Lung (tissue), 12 donors: ENCODE data around the gene FDXACB1. TPM values are rescaled to one million over a fixed set of nuclear protein-coding genes. Genes with fewer than 3 reads are reported as not detected.

Experiments used
- ATAC-seq: fragments of 200-7000 bp; cut with Tn5 transposase; one replicate; pipeline ENCODE4 v1.9.1; 2020; ENCODE audit warnings: moderate number of reproducible peaks; ENCODE audit not compliant: insufficient read depth, low FRiP score
- DNase-seq, 3 donors: peaks; one replicate each; pipeline ENCODE4 v3.0.0-alpha.2; 2013 to 2017
- H3K27ac ChIP-seq, 2 donors: one replicate each; pipeline ENCODE4 v1.5.1; 2013; ENCODE audit warnings: mild to moderate bottlenecking in 2 of 2, moderate library complexity in 2 of 2, control low read depth in 1 of 2, inconsistent platforms in 1 of 2, low read depth in 1 of 2, low read length in 1 of 2
- H3K27me3 ChIP-seq, 3 donors: one replicate each; pipeline ENCODE4 v1.5.1; 2013; ENCODE audit warnings: low read length in 2 of 3; ENCODE audit not compliant: control insufficient read depth in 3 of 3, insufficient read depth in 3 of 3
- H3K36me3 ChIP-seq, 4 donors: one replicate each; pipeline ENCODE4 v1.5.1; 2013; ENCODE audit warnings: low read length in 4 of 4, mild to moderate bottlenecking in 1 of 4, moderate library complexity in 1 of 4; ENCODE audit not compliant: control insufficient read depth in 4 of 4, insufficient read depth in 4 of 4
- H3K4me1 ChIP-seq, 5 donors: one replicate each; pipeline ENCODE4 v1.5.1; 2013; ENCODE audit warnings: low read length in 5 of 5, mild to moderate bottlenecking in 2 of 5, moderate library complexity in 1 of 5; ENCODE audit not compliant: control insufficient read depth in 5 of 5, insufficient read depth in 5 of 5
- H3K4me3 ChIP-seq: one replicate; pipeline ENCODE4 v1.5.1; 2013; ENCODE audit warnings: mild to moderate bottlenecking, control low read depth, moderate library complexity
- H3K9ac ChIP-seq, 2 donors: one replicate each; pipeline ENCODE4 v1.5.1; 2013; ENCODE audit warnings: low read length in 2 of 2, control low read depth in 1 of 2; ENCODE audit not compliant: insufficient read depth in 1 of 2
- H3K9me3 ChIP-seq, 4 donors: one replicate each; pipeline ENCODE4 v1.5.1; 2013; ENCODE audit warnings: low read length in 3 of 4, mild to moderate bottlenecking in 1 of 4, moderate library complexity in 1 of 4; ENCODE audit not compliant: control insufficient read depth in 4 of 4, insufficient read depth in 3 of 4
- WGBS, 2 donors: extraction: QIAGEN DNeasy Blood & Tissue Kit; methylation state at CpG; one replicate each; pipeline ENCODE4 v1.1.7; 2013; 5-methylcytosine and 5-hydroxymethylcytosine counted together
- polyA plus RNA-seq, 2 donors: library from polyadenylated mRNA; stranded (reverse); fragments of 200-250 nt; gene quantifications; one replicate each; pipeline ENCODE4 v1.2.1, GENCODE V29; 2013
- total RNA-seq, 2 donors: library from RNA; depleted of rRNA in 1 of 2; stranded (reverse); fragments of >200 nt in 1 of 2; gene quantifications; one replicate each; pipeline ENCODE4 v1.2.1, GENCODE V29; 2014 to 2021
- TF ChIP-seq, protein P1 (sequence below): IDR thresholded peaks from 2 replicates; pipeline ENCODE4 v1.5.1; 2012; ENCODE audit warnings: mild to moderate bottlenecking; ENCODE audit errors: control extremely low read depth, extremely low read depth
- donor health status: control.
- donor health status: control.
- donor health status: Bipolar disorder and iron deficiency.
- donor health status: healthy.
- donor health status: DM: yes; HTN: yes; CAD: no.

FDXACB1 gene
- total and polyA plus RNA-seq, 4 donors, result 2.2 to 2.7 (median 2.4) TPM

DNA sequence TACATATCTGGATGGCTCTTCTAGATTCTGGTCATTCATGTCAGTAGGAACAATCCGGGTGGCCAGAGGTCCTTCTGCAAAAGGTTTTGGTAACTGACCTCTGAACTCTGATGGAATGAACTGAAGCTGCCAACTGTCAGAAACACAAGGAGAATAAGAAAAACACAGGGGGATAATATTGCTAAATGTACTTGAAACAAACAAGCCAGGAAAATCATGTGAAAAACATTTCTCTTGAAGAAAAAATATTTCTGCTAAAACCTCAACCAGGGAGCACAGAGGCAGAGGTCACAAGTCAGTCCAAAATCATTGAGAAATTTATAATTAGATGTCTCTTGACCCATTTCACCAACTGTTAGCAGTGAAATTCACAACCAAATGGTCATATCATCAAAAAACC is 42.8 kb downstream of the FDXACB1 start:
- Histone ChIP-seq H3K4me1 (peaks cover 0 to under 1% (median 0%) of the 10 kb centered on the region in 5 donors), H3K27me3 (no peaks in the 10 kb centered on the region), H3K9me3 (no peaks in the 10 kb centered on the region), H3K9ac (no peak overlapping the region), H3K27ac (no peak overlapping the region), H3K36me3 (peaks cover 10 to 33% (median 20%) of the 10 kb centered on the region in 4 donors), H3K4me3 (no peak overlapping the region)
- WGBS, 2 donors, result 66 to 73% methylated on average over 1 of the region's 1 CpG
- TF ChIP-seq, protein P1, sequence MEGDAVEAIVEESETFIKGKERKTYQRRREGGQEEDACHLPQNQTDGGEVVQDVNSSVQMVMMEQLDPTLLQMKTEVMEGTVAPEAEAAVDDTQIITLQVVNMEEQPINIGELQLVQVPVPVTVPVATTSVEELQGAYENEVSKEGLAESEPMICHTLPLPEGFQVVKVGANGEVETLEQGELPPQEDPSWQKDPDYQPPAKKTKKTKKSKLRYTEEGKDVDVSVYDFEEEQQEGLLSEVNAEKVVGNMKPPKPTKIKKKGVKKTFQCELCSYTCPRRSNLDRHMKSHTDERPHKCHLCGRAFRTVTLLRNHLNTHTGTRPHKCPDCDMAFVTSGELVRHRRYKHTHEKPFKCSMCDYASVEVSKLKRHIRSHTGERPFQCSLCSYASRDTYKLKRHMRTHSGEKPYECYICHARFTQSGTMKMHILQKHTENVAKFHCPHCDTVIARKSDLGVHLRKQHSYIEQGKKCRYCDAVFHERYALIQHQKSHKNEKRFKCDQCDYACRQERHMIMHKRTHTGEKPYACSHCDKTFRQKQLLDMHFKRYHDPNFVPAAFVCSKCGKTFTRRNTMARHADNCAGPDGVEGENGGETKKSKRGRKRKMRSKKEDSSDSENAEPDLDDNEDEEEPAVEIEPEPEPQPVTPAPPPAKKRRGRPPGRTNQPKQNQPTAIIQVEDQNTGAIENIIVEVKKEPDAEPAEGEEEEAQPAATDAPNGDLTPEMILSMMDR, result no peak
- ATAC-seq, result no peak
- no peak for DNase-seq

DNA sequence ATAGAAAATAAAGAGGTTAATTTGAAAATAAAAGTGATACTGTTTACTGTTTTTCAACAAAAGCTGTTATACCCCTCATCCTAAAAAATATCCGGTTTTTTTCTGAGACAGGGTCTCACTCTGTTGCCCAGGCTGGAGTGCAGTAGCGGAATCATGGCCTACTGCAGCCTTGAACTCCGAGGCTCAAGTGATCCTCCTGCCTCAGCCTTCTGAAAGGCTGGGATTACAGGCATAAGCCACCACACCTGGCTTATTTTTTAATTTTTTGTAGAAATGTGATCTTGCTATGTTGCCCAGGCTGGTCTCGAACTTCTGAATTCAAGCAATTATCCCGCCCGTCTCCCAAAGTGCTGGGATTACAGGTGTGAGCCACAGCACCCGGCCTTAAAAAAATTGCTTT is 43.3 kb downstream of the FDXACB1 start:
- DNase-seq (no peak), ATAC-seq (no peak)
- WGBS, 2 donors, result 96 to 98% methylated on average over 7 of the region's 7 CpGs
- TF ChIP-seq, protein P1, result no peak
- peaks cover 11 to 33% (median 20%) of the 10 kb centered on the region in 4 donors for H3K36me3 ChIP-seq
- no peaks in the 10 kb centered on the region for H3K9me3 ChIP-seq
- no peak overlapping the region for H3K4me3 ChIP-seq
- H3K27ac ChIP-seq, result no peak overlapping the region
- no peaks in the 10 kb centered on the region for H3K4me1 ChIP-seq
- no peaks in the 10 kb centered on the region for H3K27me3 ChIP-seq
- H3K9ac ChIP-seq, result no peak overlapping the region

DNA sequence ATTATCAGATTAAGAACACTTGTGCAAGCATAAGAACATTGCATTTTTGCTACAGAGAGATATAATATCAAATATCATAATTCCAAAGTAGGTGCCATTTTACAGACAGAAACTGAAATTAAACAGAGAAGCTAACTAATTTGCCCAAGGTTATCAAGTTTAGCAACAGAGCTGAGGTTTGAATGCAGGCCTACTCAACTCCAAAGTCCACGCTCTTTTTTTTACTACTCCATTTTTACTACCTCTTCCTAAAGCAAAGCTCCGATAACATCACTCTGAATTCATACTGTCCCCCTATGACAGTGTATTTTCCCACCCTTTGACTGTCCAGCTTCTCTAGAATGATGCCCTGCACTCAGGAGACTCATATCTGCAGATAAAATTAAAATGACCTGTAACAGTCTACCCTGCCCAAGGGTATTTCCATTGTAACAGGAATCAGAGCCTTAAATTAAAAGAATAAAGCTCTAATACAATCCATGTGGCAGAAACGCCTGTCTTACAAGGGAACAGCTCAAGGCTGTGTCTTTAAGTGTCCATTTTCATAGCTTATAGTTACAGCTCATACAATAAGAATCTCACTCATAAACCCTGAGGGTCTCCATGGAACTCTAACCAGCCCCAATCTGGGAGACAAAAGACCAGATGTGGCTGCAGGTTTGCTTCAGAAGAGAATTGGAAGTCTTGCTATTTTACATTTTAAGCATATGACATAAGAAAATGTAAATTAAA is 44.4 kb downstream of the FDXACB1 start:
- Histone ChIP-seq H3K9me3 (no peaks in the 10 kb centered on the region), H3K36me3 (peaks cover 11 to 25% (median 19%) of the 10 kb centered on the region in 4 donors), H3K4me1 (no peaks in the 10 kb centered on the region), H3K4me3 (no peak overlapping the region), H3K27ac (no peak overlapping the region), H3K27me3 (no peaks in the 10 kb centered on the region), H3K9ac (no peak overlapping the region)
- 94 to 95% methylated on average over 3 of the region's 3 CpGs for WGBS, 2 donors
- TF ChIP-seq, protein P1, result no peak
- ATAC-seq (no peak), DNase-seq (no peak)

DNA sequence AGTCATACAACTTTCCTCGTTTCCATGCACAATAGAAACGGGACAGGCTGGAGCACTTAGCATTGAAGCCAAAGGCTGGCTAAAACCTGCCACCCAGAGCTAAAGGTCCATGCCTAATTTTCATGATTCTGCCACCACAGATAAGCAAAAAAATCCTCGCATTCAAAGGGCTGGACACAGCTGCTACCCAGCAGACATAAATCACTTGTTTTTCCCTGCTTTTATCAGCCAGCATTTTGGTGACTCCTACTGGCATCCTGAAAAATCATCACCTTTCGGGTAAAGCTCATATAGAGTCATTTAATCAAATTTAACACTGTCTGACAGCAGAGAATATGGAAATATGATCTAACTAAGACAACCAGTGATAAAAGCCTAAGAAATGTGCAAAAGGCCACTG is 45.4 kb downstream of the FDXACB1 start:
- H3K27me3 ChIP-seq, result no peaks in the 10 kb centered on the region
- peaks cover 11 to 27% (median 19%) of the 10 kb centered on the region in 4 donors for H3K36me3 ChIP-seq
- H3K9me3 ChIP-seq, result no peaks in the 10 kb centered on the region
- no peak overlapping the region for H3K4me3 ChIP-seq
- DNase-seq, result peak in 1 of 3 donors; percentile 12
- WGBS, 2 donors, result 81 to 85% methylated on average over 4 of the region's 4 CpGs
- ATAC-seq, result no peak
- TF ChIP-seq, protein P1, result no peak
- H3K4me1 ChIP-seq, result no peaks in the 10 kb centered on the region
- no peak overlapping the region for H3K27ac ChIP-seq
- no peak overlapping the region for H3K9ac ChIP-seq
